HG02571 (cell line): ENCODE measurements around the gene IL20RB.

Source experiments
- ATAC-seq: cut with Tn5 transposase; IDR thresholded peaks from one replicate; pipeline ENCODE4 v1.9.1; 2021; ENCODE audit warnings: mild to moderate bottlenecking, moderate library complexity; ENCODE audit not compliant: unreplicated experiment

IL20RB gene, protein sequence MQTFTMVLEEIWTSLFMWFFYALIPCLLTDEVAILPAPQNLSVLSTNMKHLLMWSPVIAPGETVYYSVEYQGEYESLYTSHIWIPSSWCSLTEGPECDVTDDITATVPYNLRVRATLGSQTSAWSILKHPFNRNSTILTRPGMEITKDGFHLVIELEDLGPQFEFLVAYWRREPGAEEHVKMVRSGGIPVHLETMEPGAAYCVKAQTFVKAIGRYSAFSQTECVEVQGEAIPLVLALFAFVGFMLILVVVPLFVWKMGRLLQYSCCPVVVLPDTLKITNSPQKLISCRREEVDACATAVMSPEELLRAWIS

DNA sequence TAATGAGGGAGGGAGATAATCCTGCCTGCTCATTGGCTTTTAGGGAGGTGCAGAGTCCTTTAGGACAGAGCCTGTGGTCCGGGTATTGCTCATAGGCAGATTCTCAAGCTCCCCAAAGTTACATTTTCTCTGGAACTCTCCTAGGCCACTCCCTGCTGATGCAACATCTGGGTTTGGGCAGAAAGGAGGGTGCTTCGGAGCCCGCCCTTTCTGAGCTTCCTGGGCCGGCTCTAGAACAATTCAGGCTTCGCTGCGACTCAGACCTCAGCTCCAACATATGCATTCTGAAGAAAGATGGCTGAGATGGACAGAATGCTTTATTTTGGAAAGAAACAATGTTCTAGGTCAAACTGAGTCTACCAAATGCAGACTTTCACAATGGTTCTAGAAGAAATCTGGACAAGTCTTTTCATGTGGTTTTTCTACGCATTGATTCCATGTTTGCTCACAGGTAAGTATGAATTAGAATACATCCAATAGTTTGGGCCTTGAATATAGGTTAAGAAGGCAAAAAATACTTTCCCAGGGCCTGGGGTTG is at the start of gene IL20RB:
TSS of gene IL20RB (plus strand) at position 233 of the 538 bp plus-strand sequence. CDS start at position 364, 131 bp downstream.
- no peak for ATAC-seq

DNA sequence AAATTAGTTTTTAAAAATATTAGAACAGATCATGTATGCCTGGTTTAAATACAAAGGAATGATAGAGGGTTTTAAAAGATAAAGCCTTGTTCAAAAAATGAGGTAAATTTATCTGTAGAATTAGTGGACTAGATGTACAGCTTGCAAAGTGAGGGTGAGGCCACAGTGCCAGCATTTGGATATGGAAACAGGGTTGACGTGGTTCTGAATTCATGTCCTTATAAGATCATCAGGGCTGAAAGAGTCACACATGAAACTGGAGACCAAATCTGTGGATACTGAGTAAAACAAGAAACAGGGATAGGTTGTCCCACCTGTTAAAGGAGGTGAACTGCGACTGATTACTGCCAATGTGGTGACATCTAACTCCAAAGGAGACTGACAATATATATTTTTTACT is 49.5 kb upstream of the IL20RB start:
- ATAC-seq: no peak

DNA sequence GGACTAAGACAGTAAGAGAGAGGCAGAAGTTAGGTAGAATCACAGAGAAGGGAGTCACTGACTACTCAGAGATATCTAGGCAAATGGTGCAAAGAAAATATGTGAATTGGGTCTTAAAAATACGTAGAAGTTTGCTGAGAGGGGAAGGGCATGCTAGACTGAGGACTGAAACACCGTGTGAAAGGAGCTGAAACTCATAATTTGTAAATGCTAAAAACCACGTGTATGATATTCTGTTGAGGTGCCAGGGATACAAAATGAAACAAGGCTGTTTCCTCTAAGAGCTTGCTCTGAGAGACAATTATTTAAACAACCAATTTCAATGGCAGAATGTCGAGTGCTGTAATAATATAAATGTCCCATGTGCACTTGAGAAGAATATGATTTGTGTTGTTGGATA is 48.6 kb upstream of the IL20RB start:
- peak; percentile 61 for ATAC-seq

DNA sequence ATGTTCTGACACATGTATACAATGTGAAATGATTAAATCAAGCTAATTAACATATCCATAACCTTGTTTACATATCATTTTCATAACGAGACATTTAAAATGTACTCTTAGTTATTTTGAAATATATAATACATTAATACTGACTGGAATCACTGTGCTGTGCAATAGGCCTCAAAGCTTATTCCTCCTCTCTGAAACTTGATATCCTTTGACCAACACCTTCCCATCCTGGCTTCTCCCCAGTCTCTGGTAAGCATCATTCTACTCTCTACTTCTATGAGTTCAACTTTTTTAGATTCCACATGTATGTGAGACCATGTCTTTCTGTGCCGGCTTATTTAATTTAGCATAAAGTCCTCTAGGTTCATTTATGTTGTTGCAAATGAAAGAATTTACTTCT is 47.1 kb upstream of the IL20RB start:
- ATAC-seq: no peak

DNA sequence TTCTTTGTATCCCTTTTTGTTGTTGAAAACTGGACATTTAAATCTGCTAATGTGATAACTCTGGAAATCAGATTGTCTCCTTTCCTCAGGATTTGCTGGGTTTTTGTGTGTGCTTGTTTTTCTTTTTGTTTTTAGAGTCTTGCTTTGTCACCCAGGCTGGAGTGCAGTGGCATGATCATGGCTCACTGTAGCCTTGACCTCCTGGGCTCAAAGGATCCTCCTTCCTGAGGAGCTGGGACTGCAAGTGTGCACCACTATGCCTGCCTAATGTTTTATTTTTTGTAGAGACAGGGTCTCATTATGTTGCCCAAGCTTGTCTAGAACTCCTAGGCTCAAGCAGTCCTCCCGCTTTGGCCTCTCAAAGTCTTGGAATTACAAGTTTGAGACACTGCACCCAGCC is 44.6 kb upstream of the IL20RB start:
- ATAC-seq: no peak

DNA sequence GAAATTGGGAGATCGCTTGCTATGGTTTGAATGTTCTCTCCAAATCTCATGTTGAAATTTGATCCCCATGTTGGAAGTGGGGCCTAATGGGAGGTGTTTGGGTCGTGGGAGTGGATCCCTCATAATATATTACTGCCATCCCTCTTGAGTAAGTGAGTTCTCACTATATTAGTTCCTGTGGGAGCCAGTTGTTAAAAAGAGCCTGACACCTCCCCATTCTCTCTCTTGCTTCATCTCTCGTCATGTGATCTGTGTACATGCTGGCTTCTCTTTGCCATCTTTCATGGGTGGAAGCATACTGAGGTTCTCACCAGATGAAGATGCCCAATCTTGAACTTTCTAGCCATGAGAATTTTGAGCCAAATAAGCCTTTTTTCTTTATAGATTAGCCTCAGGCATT is 43.0 kb upstream of the IL20RB start:
- no peak for ATAC-seq

DNA sequence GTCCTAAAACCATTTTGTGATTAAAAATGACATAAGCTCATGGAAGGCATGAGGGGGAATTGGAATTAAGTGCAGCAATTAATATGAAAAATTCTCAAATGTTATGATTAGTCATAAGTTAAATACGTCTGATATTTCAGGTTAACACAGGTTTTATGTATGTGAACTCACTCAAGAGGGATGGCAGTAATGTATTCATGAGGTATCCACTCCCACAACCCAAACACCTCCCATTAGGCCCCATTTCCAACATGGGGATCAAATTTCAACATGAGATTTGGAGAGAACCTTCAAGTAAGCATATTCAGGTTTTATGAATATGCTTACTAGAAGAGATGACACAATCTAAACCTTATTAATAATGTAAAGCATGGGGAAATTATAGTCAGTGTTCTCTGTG is 41.6 kb upstream of the IL20RB start:
- ATAC-seq: no peak

DNA sequence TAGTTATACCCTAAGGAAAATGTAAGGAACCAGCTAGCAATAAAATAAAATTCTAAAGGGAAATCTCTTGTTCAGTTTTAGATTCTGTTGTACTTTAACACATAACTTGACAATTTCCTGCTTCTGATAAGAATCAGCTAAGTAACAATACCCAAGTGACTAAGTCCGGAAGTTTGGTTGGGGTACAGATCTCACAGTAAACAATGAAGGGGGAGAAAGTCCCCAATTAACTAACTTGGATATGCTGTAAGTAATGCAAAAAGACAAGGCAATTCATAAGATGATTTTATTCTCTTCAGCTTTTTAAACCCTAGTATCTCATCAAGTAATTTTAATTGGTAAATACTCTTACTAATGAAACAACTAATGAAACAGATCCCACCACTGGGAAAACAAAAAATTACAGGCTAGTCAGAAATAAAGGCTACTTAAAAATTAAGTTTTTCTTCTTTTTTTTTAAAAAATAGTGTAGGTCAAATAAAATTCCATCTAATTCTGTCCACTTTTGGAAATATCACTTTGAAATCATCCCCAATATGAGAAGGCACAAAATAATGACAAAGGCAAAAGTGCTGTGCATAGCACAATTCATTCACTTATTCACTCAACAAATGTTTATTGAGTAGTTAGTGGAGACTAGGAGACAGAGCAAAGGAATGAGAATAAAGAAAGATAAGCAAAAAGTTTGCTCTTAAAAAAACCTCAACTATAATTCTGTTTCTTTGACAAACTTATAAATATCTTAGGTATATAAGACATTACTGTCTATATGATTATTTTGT is 37.8 kb upstream of the IL20RB start:
- no peak for ATAC-seq

DNA sequence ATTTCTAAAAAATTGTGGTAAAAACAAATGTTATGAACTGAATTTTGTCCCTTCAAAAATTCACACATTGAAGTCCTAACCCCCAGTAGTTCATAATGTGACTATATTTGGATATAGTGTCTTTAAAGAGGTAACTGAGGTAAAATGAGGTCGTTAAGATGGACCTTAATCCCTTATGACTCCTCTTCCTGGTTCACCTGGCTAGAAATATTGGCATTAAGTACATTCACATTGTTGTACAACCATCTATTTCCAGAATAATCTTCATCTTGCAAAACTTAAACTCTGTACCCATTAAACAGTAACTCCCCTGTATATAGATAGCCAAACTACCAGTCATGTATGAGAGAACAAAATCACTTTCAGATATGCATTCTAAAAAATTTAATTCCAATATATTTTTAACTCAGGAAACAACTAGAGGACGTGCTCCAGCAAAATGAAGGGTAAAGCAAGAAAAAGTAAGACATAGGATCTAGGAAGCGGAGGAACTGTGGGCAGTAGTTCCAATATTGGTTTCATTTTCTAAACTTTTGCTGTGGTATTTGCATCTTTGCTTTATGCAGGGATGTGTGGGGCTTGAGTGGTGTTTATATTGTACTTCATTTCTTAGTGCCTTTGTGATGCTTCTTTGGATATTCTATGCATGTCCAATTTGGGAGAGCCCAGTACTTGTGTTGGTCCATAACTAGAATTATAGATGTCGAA is 36.7 kb upstream of the IL20RB start:
- no peak for ATAC-seq

DNA sequence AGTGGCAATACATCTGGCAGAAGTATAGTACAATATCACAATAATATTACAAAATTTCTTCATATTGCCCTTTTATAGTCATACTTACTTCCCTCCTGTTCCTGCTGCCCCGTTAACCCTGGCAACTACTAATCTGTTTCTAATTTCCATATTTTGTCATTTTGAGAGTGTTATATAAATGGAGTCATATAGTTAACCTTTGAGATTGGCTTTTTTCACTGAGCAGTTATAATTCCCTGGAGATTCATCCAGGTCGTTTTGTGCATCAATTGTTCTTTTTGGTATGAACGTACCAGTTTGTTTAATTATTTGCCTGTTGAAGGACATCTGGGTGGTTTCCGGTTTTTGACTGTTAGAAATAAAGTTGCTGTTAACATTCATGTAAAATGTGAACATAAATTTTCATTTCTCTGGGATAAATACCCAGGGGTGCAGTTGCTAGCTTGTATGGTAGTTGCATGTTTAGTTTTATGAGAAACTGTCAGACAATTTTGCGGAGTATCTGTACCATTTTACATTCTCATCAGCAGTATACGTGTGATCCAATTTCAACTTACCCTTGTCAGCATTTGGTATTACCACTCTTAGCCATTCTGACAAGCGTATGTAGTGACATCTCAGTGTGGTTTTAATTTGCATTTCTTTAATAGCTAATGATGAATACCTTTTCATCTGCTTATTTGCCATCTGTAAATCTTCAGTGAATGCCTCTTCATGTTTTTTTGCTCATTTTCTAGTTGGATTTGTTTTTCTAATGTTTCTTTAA is 32.2 kb upstream of the IL20RB start:
- no peak for ATAC-seq

DNA sequence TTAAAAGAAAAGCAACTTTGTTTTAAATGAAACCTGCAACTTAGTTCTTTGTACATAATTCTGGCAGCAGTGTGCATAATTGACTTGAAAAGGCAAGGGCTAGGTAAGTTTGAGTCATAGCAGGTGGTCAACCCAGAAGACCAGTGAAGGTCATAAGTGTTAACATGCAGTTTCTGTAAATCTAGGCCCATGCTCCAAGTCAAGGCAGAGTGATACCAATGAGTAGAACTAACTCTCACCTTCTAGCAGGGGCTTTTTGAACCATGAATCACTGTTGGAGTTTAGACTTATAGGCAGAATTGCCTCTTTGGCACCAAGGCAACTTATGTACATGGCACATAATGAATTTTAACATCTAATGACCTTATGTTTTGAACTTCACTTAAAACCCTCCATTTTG is 29.5 kb upstream of the IL20RB start:
- ATAC-seq: no peak

DNA sequence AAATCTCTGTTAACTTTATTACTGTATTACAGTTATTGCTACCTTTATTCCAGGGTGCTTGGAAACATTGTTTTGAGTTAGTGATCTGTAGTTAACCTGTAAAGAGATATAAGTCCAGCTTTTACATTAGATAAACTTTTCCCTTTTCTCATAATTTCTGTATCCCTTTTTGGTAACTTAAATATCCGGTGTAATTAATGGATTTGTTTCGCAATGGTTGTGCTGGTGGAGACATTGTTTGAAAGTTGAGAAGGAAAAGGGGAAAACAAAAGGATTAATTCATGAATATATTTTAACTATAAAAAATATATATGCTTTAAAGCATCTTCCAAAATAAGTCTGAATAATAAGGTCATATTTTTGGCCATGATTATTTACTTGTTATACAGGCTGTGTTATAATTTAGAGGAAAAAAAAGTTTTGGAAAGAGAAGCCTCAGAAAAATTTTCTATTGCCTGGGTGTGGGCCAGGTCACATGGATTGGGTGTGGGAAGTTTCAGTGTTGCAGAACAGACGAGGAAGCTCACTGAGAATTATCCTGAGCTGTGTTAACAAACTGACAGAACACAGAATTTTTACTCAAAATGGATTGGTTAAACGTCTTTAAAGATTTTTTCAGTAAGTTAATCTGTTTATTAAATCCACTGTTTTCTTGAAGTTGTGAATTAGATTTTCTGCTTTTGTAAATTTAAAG is 27.7 kb upstream of the IL20RB start:
- no peak for ATAC-seq

DNA sequence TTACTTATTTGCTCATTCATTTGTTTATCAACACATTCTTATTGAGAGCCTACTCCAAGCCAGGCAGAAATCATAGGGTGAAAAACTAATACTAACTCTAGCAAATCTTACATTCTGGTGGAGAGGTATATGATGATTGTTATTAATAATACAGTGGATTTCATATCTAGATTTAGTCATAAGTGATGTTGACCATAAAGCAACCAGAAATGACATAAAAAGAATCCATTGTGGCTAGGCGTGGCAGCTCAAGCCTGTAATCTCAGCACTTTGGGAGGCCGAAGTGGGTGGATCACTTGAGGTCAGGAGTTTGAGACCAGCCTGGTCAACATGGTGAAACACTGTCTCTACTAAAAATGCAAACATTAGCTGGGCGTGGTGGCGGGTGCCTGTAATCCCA is 26.2 kb upstream of the IL20RB start:
- ATAC-seq: no peak

DNA sequence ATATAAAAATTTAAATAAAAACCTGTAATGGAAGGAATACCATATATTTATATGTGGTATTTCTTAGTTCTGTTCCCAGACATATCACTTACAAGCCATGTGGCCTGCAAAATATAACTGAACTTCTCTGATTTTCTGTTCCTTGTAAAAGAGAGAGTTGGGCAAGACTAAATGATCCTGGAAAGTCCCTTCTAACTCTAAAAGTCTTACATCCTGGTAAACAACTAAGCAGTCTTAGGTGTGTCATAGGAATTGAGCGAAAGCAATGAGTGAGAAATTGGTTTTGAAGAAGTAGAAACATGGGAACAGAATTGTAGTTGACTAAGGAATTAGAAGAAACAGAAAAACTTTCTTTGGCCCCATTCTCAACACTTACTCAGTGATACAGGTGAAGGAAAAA is 25.3 kb upstream of the IL20RB start:
- ATAC-seq: no peak

DNA sequence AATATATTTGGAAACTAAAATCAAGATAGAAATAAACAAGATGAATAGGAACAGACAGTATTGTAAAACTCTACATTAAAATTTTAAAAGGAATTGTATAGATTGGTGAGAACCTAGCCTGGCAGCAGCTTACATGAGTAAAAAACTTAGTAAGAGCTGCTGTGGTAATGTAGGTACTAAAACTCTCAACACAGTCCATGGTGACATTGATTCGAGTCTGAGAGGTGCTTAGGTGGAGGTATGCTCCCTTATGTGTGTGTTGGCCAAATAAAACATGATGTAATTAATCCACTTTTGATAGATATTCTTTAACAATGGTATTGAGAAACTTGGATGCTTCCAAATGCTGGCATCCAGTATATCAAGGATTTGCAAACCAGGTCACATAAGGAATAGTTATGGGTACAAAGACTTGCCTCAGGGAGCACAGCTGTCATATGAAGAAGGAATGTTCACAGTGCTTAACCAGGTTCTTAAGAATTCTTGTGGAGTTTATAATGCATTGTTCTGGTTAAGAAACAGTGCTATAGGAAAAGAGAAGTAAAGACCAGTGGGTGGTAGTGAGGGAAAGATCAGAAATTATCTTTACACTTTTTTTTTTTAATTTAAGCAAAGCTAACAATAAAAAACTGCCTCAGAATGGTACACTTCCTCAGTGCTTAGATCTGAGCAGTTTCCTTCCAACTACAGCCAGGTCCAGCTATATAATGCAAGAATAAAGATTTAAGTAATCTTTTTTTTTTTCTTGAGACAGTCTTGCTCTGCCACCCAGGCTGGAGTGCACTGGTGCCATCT is 24.6 kb upstream of the IL20RB start:
- no peak for ATAC-seq

DNA sequence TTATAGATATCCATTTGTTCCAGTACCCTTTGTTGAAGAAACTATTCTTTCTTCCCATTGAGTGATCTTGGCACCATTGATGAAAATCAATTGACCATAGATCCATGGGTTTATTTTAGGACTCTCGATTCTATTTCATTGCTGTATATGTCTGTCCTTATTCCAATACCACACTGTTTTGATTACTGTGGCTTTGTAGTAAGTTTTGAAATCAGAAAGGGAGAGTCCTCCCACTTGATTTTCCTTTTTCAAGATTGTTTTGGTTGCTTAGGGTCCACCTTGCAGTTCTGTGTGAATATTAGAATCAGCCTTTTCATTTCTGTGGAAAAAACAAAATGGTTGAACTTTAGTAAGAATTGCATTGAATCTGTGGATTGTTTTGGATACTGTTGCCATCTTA is 20.6 kb upstream of the IL20RB start:
- no peak for ATAC-seq

DNA sequence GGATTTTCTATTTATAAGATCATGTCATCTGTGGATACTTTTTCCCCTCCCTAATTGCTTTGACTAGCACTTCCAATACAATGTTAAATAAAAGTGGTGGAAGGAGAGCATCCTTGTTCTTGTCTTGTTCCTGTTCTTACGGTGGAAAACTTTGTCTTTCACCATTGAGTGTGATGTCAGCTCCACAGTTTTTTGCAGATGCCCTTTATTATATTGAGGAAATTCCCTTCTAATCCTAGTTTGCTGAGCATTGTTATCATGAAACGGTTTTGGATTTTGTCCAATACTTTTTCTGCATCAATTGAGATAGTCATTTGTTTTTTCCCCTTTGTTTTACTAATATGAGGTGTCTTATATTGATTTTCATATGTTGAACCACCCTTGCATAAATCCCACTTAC is 19.9 kb upstream of the IL20RB start:
- ATAC-seq: no peak

DNA sequence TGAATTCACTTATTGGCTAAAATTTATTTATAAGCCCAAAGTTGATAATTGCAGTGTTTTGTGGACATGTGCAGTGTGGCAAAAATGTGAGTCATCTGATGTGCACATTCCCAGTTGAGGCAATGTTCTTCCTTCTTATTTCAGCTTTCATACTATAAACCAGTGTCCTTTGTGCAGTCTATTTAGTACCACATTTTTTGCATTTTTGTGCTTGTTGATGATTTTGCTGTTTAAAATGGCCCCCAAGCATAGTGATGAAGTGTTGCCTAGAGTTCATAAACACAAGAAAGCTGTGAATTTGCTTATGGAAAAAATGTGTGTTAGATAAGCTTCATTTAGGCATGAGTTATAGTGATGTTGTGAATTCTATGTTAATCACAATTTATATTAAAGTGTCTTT is 19.4 kb upstream of the IL20RB start:
- ATAC-seq: no peak

DNA sequence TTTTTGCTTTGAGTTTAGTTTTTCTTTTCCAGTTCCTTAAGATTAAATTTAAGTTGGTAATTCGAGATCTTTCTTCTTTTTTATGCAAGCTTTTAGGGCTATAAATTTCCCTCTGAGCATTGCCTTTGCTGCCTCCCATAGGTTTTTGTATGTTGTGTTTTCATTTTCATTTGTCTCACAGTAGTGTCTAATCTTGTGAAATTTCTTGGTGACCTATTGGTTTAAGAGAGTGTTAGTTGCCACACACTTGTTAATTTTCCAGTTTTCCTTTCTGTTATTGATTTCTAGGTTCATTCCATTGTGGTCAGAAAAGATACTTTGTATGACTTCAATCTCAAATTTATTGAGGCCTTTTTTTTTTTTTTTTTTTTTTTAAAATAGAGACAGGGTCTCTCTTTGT is 18.3 kb upstream of the IL20RB start:
- no peak for ATAC-seq

DNA sequence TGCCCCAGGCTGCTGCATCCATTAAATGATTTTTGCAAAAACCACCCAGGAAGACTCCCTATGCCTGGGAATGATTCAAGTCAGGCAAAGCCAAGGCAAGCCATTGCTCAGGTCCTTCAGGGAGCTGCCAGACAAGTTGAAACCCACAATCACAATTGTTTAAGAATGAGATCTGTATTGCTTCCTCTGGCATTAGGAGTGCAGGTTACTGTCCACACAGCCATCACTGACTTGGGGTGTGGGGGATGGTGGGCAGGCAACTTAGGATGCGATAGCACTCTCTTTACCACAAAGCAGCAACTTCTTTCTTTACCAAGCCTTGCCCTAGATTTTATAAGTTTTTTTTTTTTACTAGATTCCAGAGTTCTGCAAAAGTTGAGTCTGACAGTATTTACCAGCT is 15.0 kb upstream of the IL20RB start:
- no peak for ATAC-seq
